NCI-H526 (cell line): ENCODE results near the gene LRRC10.
"Not testable (repeated sequence)": the region's sequence is repeated elsewhere in the genome, so short reads cannot be mapped to it uniquely, and the experiment has no call there.

Experiments
- DNase-seq, 2 experiments: peaks; one replicate each; lab custom pipeline; 2025; lab: John Stamatoyannopoulos, UW

LRRC10 gene

DNA sequence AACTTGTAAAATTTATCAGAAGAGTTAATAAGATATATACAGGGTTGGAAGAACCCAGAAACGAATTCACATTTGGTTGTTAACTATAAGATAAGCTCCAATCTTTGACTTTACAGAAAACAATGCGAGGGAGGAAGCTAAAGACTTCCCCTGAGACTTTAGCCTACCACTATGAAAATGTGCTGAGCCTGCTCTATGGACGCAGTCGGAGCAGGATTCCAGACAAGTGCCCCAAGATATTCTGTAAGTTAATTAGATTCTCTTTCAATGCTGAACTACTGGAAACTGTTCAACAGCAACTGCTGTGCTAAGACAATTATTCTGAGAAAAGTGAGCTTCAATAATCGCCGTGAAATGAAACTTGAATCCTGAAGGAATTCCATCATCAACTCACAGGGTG lies 8.3 kb upstream of the LRRC10 start:
- no peak for DNase-seq

DNA sequence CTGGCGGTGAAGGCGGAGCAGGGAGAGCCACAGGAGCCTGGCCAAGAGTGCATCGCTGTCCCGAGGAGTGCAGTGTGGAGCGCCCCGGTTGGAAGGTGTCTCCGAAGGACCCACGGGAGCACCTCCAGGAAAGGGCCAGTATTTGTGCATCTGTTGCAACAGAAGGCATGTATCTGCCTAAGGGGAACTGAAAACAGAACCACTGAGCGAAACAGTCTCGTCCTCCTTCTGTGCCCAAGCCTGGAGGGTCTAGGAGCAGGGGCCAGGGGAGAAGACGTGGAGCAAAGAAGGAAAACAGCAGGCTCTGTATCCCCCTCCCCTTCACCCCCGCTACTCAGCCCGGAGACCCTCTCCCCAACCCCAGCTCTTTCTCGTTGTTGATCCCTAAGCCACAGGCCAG lies 5.3 kb upstream of the LRRC10 start:
- DNase-seq, result no peak

DNA sequence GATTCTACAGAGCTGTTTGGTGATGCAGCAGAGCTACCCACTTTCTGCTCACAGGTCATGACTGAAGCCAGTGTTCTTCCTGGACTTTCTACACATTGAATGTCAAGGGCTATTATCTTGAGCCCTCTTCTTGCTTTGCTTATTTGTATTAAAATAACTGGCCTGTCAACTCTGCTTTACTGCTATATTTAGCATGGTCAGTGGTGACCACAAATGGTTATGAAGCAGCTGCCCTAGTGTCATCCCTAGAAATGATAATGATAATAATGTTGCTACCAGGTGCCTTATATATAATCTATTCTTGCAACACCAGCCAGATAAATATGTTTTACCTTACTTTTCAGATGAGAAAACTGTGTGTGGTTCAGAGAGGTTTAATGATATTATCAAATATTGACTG lies 2.6 kb upstream of the LRRC10 start:
- DNase-seq, result no peak

DNA sequence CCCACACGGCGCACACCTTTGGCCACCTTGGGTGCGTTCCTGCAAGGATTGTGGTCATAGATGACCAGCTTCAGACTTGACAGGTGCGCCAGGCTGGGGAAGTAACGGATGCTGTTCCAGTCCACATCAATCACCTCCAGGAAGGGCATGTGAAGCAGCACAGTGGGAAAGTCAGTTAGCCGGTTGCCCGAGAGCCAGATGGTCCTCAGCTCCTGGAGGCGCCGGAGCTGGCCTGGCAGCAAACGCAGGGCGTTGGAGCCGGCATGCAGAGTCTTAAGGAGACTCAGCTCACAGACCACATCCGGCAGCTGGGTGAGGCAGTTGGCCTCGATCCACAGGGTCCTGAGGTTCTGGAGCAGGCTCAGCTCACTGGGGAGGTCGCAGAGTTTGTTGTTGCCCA lies 581 bp downstream of the LRRC10 start:
- DNase-seq, result no peak

DNA sequence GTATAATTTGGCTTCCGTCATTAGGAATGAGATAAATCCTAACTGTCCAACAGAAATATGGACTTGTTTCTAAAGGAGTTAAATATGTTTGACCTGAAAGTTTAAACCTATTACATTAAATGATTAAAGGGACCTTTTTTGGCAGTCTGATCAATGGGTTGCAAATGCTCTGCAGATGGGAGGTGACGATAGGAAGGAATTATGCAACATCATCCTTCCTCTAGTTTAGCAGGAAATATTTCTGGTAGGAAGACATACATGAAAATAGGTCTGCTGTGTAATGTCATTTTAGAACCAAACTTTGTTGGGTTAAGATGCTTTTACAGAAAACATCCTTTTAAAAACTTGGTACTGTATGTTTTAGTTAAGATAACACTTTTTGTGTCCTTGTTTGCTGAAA lies 2.6 kb downstream of the LRRC10 start:
- no peak for DNase-seq

DNA sequence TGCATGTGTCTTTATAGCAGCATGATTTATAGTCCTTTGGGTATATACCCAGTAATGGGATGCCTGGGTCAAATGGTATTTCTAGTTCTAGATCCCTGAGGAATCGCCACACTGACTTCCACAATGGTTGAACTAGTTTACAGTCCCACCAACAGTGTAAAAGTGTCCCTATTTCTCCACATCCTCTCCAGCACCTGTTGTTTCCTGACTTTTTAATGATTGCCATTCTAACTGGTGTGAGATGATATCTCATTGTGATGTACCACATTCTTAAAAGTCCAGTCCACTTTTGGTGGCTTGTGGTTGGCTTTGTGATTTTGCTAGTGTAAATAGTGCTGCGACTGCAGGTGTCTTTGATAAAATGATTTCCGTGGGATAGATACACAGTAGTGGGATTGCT lies 6.4 kb downstream of the LRRC10 start:
- DNase-seq, result not testable (repeated sequence)

DNA sequence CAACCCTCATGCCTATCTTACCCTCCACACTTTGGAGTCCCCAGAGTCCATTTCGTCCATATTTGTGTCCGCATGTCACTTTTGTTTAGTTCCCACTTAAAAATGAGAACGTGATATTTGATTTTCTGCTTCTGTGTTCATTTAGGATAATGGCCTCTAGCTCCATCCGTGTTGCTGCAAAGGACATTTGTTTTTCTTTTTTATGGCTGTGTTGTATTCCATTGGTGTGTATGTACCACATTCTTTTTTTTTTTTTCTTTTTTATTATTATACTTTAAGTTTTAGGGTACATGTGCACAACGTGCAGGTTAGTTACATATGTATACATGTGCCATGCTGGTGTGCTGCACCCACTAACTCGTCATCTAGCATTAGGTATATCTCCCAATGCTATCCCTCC lies 7.2 kb downstream of the LRRC10 start:
- DNase-seq, result not testable (repeated sequence)

DNA sequence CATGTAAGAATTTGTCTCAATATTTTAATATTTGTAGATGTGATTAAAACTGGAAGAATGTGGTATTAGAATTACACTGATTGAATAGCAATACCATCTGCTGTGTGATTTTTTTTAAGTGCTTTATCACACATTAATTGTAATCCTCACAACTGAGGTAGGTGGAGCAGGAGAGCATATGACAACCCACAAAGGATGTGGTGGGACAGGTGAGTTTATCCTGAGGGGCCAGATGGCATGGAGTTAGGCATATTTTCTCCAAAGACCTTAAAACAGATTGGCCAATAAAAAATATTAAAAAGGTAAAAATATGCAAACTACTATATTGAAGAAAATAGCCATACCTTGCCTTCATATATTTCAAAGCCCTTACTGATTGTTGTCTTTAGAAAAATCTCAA lies 7.8 kb downstream of the LRRC10 start:
- DNase-seq, result no peak

DNA sequence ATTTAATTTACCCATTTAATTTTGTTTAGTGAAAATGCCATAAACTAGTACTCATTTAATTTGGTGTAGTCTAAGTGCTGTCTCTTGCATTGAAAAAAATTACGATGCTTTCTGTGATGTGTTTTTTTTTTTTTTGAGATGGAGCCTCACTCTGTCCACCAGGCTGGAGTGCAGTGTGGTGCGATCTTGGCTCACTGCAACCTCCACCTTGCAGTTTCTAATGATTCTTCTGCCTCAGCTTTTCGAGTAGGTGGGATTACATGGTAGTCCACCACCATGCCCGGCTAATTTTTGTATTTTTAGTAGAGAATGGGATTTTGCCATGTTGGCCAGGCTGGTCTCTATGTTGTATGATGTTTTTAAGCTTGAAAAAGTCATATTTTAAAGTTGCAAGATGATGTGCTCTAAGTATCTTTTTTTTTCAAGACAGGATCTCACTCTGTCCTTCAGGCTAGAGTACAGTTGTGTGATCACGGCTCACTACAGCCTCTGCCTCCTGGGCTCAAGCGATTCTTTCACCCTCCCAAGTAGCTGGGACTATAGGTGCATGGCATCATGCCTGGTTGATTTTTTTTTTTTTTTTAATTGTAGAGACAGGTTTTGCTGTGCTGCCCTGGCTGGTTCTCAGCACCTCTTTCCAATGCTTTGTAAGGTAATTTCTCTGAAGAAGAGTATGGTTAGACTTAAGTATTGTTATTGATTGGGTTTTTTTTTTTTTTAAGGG lies 8.6 kb downstream of the LRRC10 start:
- DNase-seq, result no peak

DNA sequence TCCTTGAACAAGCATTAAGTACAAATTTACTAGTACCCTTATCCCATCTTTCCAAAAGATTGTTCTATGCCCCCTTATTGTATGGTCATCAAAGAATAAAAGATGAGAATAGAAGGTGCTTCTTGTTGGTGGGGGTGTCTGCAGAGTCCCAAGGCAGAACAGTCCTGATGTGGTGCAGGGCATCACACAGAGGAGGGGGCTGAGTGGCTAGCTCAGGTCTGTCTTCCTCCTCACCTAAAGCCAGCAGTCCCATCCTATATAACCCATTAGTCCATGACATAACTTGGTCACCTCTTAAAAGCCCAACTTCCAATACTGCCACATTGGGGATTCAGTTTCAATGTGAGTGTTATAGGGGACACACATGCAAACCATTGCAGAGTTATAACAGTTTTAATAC lies 9.9 kb downstream of the LRRC10 start:
- no peak for DNase-seq

DNA sequence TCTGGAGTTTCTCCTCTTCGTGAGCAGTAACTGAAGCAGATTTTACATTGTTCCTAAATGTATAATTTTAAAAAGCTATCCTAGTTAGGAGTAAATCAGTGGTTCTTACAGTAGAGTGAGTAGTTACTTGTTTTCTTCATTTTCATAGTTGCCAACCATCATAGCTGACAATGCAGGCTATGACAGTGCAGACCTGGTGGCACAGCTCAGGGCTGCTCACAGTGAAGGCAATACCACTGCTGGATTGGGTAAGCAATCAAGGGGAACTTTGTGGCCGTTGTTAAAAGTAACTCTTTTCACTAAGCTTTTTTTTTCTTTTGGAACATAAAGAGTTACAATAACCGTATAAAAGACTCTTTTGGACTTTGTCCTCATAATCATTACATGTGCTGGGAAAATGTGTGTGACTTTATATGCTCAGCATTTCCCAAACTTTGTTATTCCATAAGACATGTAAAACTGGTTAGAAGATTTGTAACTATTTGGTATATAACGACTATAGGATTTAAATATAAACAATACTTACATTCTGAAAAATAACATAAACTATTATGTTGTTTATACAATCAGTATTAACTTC lies 12.4 kb downstream of the LRRC10 start:
- DNase-seq, result no peak

DNA sequence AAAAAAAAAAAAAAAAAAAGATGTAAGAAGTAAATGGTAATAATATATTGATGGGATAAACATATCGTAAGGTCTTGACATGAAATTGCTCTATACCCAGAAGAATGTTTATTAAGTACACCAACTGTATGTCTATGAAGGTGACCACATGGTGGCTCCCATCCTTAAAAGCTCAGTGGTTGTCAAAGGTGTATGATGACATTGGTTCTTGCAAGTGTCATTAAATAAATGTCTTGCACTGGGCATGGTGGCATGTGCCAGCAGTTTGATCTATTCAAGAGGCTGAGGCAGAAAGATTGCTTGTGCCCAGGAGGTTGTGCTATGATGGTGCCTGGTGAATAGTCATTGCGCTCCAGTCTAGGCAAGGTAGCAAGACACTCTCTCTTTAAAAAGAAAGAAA lies 15.0 kb downstream of the LRRC10 start:
- DNase-seq, result no peak

DNA sequence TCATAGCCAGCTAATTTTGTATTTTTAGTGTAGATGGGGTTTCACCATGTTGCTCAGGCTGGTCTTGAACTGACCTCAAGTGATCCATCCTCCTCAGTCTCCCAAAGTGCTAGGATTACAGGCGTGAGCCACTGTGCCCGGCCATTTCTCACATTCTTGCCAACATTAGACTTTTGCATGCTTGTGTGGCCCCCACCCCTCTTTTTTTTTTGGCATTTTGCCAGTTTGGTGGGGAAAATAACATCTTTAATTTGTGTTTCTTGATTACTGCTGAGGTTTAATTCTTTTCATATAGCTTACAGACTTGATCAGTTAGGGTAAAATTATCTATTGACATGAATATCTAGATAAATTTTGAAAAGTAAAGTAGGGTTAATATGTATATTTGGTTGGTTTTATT lies 21.6 kb downstream of the LRRC10 start:
- no peak for DNase-seq

DNA sequence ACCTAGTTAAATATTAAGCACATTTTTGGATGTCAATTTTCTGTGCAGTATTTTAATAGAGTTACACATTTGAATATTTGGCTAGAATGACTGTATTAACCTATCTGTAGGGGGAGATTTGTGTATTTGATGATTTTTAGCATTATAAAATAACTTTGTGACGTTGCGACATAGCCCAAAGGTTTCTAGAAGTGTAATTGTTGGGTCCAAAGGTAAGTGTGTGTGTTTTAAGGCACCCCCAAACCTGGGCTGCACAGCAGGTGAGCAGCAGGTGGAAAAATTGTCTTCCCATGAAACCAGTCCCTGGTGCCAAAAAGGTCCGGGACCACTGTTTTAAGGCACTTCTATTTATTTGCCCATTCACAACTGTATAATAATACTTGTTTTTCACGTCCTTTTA lies 22.2 kb downstream of the LRRC10 start:
- no peak for DNase-seq

DNA sequence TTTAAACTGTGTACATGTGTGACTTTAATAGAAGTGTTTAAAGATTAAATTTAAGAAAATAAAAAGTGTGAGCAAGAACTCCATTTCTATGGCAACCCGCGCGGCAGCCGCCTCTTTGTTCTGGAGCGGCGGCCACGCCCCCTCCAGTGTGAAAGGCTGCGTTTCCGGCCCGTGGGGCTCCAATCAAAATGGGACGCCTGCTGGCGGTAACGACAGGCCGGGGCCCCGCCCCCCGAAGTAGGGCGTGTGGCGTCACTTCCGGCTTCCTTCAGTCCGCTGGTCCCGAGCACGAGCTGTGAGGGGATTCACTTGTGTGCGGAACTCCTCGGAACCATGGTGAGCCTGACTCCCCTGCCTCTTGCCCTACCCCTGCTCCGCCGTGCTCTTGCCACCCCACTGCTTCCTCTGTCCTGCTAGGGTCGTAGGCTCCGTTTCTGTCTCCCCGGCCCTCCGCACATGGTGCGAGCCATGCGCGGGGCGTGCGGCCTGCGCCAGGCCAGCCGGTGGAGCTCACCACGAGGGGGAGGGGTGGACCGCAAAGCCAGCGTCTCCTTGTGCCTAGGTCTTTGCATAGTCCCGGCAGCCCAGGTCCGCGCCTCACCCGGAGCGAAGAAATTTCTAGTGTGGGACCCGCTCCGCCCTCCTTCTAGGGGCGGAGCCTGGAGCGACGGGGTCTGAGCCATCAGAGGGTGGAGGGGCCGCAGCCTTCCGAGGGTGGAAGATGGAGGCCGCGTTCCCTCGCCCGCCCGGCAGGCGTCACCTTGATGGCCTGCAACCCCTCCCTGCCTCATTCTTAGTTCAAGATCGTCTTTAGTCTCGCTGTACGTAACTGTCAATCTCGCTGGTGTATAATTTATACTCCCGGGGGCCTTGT lies 25.3 kb downstream of the LRRC10 start, which contains the start of gene CCT2:
Gene CCT2 (plus strand): TSS at position 271 of the 874 bp plus-strand sequence. CDS start 63 bp downstream, at position 334.
- DNase-seq, result peak; percentile 91 to 98

DNA sequence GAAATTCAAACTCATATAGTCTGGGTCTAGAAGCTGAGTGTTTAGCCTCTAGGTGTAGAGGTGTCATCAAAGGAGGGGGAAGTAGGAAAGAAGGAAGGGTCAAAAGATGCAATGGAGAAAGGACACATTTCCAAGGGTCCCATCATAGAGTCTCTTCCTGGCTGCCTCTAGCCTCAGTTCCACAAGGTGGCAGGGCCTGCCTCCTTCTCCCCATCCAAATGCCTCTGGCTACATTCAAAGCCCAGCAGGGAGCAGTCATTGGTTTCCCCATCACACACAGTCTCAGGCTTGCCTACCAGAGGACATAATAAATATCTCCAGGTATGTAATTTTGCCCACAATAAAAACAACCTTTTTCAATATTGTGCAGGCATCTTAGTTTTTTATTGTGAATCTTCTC lies 27.5 kb downstream of the LRRC10 start:
- DNase-seq, result peak in 1 of 2 experiments; percentile 33

DNA sequence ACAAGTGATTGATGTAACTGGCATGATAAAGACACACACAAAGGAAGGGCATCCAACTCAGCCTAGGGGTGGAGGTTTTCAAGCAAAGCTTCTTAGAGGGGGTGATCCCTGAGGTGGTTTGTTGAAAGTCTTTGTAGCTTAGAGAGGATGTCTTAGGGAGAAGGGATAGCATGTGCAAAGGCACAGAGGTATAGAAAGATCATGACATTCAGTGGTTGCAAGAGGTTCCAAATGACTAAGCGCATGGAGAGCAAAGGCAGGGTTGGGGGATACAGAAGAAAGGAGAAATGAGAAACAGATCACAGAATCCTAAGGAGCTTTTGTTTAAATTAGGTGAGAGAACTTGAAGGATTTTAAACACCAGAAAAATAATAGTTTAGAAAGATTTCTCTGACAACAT lies 30.6 kb downstream of the LRRC10 start:
- DNase-seq, result no peak

DNA sequence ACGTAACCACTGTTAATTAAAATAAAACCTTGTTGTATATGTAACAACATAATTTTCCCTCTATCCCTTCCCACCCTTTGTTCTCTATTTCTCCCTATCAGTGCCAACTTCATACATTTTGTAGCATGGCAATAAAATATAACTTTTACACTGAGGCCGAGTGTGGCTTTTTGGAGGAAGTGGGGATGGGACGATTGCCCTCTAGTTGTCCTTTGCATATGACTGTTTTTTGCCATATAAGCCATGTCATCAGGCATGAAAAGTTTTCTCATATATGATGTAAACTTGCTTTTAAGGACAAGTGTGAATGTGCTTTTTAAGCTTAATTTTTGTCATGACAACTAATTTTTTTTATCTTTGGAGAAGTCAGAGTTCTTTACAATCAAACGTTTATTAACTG lies 31.7 kb downstream of the LRRC10 start:
- DNase-seq, result no peak

DNA sequence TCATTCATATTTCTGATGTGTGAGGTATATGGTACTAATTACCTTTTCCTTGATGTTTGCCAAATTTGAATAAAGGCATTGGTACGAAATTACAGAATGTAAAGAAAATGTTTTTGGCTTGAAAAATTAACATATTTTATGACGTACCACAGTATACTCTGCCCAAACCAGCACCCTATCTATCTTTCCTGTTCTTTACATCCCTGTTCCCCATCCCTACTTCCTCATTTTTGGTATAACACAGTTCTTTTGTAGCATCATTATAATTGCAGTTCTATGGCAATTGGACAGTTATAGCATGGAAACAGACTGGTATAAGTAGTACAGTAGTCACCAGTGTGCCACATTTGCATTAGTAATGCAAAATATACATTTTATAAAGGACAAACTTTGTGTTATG lies 32.4 kb downstream of the LRRC10 start:
- DNase-seq, result no peak

DNA sequence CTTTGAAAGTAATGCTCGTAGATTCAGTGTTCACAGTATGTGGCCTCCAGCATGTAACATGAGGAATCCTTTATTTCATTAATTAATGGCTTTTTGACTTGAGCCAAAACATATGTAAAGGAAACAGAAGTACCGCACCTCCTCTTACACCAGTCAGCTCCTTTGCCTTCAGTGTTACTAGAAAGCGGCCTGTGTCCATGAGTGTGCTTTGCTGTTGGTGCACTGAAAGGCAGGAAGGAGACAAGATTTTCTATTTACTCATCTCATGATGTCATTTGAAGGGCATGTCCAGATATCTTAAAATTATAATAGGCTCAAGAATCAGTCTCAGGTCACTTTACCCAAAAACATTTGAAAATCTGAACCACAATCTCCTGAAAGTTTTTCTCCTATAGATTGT lies 35.4 kb downstream of the LRRC10 start:
- no peak for DNase-seq

DNA sequence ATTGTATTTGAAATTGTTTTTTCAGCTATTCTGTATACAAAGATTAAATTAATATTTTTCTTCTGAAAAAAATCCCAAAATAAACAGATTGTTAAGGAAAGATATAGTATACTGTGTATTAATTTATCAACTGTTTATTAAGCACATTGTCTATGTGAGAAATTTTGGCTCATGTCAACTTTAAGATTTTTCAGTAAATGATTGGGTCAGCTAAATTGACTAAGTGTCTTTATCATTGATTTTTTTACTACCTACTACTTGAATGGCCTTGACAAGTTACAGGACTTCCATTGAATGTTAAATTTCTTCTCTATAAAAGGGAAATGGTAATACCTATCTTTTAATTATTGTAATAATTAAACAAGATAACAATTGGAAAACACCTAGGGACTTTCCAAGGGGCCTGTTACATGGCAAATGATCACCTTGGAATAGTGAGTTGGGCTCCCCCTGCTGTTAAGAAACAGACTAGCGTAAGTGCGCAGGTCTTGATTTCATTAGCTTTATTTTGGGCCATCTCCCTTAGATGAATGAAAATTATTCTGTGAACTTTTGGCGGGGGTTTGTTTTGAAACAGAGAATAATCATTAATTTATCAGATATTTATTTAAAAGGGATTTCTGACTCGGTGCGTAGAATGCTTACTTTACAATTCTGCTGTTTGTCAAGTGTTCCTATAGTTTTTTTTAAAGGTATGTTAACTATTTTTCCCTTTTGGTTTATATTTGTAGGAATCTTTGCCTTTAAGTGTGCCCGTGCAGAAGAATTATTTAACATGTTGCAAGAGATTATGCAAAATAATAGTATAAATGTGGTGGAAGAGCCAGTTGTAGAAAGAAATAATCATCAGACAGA lies 39.9 kb downstream of the LRRC10 start:
- DNase-seq, result peak; percentile 8 to 79

DNA sequence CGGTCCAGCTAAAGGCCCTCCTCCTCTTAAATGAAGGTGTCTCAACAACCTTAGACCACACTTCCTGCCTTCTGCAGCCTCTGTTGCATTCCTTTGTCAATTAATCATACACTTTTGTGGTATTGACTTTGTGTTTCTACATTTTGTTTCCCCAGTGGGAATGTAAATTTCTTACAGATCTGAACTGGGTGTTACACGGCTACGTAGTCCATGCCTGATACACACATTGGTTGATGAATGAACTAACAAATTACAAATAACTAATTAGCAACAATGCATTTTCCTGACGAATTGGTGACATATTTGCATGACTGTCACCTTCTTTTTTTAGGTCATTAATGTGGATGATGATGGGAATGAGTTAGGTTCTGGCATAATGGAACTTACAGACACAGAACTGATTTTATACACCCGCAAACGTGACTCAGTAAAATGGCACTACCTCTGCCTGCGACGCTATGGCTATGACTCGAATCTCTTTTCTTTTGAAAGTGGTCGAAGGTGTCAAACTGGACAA lies 40.6 kb downstream of the LRRC10 start:
- no peak for DNase-seq
